G401 (cell line): ENCODE data around the gene PRKN. TPM values are rescaled to one million over a fixed set of nuclear protein-coding genes. Genes with fewer than 3 reads are reported as not detected.

Experiments
- DNase-seq: peaks from one replicate; pipeline ENCODE4 v3.0.0-alpha.2; 2015; ENCODE audit warnings: low spot score
- in situ Hi-C: cut with HindIII; loops from 2 replicates; pipeline ENCODE4 v1.10.0; 2016; ENCODE audit warnings: low sequenced_read_pairs, mixed read lengths
- total RNA-seq: library from RNA; depleted of rRNA; stranded (reverse); fragments of >200 nt; shearing (Covaris generic); gene quantifications from 2 replicates; pipeline ENCODE4 v1.2.3, GENCODE V29; 2014

The PRKN gene
- total RNA-seq, 1 experiment from 2014 or later: 1.1 TPM

DNA sequence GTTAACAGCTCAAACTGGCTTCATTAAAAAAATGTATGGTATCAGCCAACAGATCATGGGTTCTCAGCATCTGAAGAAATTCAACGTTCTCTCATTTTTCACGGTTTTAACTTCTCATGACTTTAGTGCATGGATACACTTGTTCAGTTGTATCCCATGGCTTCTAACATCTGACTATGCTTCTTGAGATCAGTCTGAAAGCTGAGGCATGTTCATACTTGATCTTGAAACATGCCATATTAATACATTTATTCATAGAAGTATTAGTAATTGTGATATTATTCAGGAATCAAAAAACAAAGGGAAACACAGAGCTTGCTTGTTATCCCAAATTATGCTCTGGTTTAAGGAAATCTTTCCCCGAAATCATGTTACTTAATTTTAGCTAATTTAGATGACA is 649.4 kb downstream of the PRKN start:
- DNase-seq: no peak
- in situ Hi-C loops: no loop called here

DNA sequence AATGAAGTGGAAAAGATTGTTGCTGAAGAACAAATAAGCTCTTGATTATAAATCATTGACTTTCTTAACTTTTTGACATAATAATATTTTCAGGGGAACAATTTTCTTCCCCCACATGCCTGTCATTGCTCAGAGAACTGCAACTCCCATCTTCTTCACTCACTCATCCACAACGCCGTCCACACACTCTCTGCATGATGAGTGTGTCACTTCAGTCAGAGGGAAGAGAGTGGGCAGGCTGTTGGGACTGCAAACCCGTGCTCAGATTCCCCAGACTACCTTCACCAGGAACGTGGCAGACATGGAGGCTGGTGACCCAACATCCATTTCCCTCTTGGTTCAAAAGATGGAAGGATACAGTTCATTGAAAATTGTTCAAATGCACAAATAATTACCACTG is 650.8 kb downstream of the PRKN start:
- in situ Hi-C loops: no loop called here
- no peak for DNase-seq

DNA sequence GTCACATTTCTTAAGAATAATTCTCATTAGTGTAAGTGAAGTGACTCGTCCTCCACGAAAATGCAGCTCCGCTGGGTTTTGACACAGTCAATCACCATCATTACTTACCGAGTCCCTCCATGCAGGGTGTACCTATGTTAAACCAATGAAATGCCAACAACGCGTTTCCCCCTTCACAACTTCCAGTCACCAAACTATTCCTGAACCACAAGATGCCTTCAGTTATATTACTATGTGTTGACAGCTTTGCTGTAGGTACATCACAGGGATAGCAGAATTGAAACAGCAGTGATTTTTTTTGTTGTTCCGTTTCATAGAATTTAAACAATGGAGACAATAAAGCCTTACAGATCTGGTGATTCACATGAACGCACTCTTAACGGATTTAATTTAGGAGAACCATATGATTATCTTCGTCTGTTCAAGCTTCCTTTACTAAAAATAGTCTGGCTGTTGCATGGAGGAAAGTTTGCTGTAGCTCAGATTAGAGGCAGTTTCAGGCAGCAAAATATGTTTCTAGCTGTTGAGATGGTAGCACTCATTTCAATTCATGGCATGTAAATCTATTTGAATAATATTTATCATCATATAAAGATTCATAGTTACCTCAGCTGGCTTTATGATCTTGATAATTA is 652.8 kb downstream of the PRKN start:
- no peak for DNase-seq
- in situ Hi-C loops: no loop called here

DNA sequence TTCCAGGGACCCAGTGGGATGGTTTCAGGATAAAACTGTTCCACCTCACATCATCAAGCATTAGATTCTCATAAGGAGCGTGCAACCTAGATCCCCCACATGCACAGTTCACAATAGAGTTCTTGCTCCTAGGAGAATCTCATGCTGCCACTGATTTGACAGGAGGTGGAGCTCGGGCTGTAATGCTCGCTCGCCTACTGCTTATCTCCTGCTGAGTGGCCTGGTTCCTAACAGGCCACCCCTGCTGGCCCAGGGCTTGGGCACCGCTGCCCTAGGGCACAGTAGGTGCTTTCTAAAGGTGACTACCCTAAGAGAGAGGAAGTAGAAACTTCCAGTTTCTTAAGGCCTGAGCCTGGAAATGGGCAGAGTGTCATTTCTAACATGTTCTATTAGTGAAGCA is 656.9 kb downstream of the PRKN start:
- in situ Hi-C loops: no loop called here
- no peak for DNase-seq

DNA sequence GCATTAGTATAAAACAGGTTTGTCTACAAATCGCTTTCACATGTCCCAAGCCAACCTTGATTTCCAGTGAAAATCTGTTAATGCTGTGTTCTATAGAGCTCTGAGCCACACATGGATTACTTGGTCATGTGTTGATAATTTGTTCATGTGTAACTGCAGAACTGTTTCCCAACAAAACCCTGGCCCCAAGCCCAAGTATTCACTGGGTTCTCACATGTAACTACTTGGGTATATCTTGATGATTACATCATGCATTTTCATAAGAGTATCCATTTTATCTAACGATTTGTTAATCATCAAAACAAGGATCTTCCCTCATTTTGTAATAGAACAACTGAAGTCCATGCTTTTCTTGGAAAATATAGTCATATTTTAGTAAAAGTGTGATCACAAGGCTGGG is 657.6 kb downstream of the PRKN start:
- in situ Hi-C loops: no loop called here
- DNase-seq: no peak

DNA sequence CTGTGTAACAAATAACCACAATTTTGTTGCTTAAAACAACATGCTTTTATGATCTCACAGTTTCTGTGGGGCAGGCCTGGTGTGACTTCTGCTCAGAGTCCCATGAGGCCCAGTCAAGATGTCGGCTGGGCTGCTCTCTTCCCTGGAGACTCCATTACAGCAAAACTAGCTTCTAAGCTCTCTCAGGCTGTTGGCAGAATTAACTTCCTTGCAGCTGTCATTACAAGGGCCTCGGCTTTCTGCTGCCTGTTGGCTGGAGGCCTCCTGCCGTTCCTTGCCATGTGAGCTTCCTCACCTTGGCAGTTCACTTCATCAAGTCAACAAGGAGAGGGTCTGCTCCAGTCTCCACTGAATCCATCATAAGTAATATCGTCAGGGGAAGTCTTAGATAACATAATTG is 659.2 kb downstream of the PRKN start:
- no peak for DNase-seq
- in situ Hi-C loops: no loop called here

DNA sequence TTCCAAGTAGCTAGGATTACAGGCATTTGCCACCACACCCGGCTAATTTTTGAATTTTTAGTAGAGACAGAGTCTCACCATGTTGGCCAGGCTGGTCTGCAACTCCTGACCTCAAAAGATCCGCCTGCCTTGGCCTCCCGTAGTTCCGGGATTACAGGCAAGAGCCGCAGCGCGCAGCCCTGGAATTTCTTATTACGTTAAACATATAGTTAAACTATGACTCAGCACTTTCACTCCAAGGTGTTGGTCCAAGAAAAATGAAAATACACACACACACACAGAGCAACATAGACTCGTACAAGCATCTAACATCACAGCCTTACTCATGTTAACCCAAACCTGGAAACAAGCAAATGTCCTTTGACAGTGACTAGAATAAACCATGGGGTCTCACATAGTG is 663.9 kb downstream of the PRKN start:
- DNase-seq: no peak
- in situ Hi-C loops: no loop called here

DNA sequence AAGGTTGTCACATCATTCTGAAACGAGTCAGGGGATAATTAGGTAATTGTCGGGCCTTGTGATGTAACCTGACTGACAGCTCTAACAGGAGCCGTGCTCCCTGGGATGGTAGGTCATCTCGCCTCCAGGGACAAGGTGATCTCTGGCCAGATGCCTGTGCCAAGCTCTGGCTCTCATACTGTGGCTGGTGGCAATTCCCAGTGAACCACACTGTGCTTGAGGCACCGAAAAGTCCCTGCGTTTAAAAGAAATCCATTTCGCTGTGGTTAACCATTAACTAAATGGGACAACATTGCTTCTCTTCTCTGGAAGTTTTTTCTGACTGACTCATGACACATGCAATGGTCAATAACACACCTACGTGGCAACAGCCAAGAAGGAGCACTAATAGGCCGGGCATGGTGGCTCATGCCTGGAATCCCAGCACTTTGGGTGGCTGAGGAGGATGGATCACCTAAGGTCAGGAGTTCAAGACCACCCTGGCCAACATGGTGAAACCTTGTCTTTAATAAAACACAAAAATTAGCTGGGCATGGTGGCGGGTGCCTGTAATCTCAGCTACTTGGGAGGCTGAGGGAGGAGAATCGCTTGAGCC is 669.2 kb downstream of the PRKN start:
- in situ Hi-C loops: no loop called here
- no peak for DNase-seq

DNA sequence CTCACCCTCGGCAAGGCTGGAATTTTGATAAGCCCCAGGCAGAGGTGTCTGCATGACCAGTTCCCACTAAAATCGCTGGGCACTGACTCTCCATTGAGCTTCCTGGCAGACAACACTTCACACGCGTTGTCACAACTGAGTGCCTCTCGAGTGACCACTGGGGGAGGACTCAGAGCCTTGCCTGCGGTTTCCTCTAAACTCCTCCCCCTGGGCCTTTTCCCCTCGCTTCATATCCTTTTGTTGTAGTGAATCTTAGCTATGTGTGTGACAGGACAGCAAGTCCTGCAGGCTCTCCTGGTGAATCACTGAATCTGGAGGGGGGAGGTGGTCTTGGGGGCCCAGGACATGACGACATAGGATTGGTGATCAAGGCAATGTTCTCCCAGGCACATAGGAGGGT is 670.8 kb downstream of the PRKN start:
- in situ Hi-C loops: no loop called here
- DNase-seq: no peak

DNA sequence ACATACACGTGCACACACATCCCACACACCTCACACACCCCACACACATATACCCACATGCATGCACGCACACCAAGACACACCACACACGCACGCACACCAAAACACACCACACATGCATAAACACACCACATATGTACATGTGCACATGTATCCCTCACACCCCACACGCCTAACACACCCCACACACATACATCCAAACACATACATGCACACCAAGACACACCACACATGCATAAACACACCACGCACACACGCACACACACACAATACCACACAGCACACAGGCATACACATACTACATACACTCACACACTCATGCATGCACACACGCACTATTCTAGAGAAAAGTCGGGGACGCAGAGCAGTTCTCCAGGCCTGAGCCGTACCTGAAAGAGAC is 671.5 kb downstream of the PRKN start:
- in situ Hi-C loops: no loop called here
- no peak for DNase-seq

DNA sequence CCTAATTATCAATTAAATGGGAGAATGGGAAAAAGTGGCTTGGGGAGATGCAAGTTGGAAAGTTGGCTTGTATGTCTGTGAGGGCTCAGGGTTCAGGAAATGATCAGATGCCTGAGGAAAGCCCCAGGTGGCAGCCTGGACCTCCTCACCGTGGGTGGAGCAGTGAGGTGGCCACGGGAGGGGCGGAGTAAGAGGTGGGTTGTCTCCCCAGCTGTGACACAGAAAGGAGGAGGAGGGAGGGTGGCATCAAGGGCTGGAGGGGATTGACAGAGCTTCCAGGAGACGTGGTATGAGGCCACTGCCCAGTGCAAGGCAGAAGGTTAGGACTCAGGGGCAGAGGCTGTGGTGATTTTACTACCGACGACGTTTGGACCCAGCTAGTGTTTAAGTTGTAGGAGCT is 672.2 kb downstream of the PRKN start:
- DNase-seq: no peak
- in situ Hi-C loops: no loop called here

DNA sequence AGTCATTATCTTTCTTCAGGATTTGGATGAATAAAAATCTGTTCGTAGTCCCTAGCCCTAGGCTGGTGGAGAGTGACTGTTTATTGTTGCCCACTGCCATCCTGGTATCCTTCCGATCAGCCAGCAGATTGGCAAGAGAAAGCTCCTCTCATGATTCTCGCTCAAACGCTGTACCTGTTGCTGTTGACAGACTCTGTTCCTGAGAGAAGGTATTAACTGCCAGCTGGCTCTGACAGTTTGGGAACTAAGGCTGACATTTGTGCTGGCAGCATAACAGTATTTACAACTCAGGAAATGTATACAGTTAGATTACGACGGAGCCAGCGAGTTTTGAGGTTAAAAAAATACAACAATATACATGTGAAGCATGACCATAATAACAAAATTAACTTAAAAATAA is 674.5 kb downstream of the PRKN start:
- in situ Hi-C loops: no loop called here

DNA sequence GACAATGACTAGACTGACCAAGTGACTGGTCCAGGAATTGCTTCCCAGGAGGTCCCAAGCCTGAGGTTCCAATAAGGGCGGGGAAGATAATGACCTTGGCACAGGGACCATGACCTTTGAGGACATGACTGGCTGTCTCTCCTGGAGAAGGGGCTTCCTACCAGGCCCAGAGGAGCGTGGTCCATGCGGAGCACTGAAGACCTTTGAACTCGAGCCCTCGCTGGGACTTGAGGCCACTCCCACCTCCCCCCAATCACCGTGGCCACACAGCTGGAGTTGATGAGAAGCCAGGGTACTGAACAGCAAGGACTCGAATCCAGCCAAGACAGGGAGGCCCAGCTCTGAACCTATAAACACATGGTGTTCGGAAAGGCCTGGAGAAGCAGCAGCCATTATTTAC is 677.0 kb downstream of the PRKN start:
- in situ Hi-C loops: no loop called here
- no peak for DNase-seq

More for the DNA sequence above, 674.5 kb downstream of the PRKN start:
- peak; percentile 8 for DNase-seq

DNA sequence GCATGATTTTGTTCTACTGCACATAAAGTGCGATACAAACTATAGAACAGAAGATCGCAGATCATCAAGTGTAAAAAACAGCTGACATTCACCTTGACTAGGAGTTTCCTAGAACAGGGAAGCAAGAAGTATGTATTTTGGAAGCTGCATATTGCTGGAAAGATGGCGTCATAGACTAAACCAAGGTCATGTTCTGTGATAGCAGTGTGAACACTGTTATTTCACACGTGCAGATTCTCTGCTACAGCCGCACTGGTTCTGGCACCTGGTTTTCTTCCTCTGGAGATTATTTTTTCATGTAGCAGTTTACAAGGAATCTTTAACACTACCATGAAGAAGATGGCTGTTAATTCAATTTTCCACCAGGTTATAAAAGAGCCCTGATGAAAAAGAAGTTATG is 681.2 kb downstream of the PRKN start:
- DNase-seq: no peak
- in situ Hi-C loops: no loop called here

DNA sequence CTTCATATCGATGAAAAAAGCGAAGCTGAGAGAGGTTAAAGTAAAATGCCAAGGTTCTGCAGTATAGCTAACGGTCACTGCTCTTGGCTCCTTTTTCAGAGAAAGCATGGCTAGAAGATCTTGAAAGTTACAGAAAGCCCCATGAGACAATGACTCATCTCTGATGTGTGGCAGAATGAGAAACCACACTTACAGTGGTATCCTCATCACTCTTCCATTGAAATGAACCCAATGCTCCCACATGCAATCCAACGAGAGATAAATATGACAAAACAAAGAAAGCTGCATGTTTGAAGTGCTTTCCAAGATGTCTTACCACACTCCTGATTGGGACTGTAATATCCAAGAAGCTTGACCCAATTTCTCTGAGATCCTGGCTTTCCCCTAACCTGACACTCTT is 694.9 kb downstream of the PRKN start:
- in situ Hi-C loops: no loop called here
- DNase-seq: no peak

DNA sequence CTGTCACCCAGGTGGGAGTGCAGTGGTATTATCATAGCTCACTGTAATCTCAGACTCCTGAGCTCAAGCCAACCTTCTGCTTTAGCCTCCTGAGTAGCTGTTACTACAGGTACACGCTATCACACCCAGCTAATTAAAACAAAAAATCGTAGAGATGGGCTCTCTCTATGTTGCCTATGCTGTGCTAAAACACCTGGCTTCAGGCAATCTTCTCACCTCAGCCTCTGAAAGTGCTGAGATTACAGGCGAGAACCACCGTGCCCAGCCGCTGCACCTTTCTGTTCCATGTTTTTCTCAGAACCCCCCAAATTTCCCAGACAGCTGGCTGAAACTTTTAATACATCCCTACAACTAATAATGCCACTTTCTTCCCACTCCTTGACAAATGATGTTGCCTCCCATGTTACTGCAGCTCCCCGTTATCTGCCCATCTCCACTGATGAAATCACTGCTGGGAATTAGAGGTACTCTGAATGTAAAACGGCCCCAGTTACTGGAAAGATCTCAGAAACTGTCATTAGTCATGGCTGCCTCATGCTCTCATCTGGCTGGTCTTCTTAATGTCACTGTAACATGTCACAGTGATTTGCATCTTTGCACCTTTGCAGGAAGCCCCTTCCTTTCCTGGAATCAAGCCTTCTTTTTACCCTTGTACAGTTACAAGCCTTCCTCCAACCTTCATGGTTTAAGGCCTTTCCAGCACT is 697.5 kb downstream of the PRKN start:
- no peak for DNase-seq
- in situ Hi-C loops: no loop called here

DNA sequence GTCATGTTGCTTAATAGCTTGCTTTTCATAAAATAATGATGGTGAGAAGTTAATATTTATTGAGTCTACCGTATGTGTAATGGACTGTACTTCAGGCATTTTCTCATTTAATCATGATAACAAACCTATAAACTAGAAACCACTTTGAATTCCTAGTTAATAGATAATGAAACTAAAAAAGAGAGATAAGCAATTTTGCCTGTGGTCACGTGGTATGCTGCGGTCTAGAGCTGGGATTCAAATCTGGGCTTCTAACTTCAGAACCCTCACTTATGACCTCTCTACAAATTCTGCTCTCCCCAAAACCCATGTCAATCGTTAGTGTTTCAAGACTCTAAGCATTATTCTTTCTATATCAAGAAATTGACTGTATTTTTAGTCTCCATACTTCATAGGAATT is 700.7 kb downstream of the PRKN start:
- DNase-seq: no peak
- in situ Hi-C loops: no loop called here

DNA sequence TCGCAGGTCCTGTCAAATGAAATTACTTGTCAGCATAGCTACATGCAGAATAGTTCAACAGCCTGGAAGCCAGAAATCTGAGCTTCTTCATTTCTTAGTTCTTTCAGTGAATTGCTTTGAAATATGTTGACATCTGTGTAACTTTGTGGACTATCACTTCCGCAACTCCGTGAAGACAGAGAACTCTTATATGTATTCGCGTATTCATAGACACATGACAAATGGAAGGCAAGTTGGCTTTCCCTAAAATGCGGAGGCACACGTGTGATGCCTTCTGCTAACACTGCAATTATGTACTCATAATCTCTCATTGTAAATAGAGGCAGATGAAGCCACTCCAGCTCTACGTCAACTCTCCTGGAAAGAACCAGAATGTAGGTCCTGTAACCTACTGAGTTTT is 701.5 kb downstream of the PRKN start:
- in situ Hi-C loops: no loop called here
- no peak for DNase-seq

DNA sequence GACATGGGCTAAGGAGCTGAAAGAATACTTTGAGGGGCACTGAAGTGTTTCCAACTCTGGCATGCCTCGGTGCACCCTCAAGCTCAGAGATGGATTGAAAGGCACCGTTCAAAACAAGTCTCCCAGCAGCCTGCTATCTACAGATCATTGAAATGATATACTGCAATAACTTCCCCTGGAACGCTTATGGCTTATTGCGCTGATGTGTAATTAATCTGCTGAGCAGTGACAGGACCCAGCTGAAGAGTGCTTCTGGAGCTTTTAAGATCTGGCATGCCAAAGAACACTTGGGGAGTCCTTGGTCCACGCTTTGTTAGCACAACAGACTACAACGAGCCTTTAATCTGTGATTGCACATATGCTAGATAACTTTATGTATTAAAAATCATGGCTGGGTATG is 708.2 kb downstream of the PRKN start:
- in situ Hi-C loops: no loop called here
- DNase-seq: no peak

DNA sequence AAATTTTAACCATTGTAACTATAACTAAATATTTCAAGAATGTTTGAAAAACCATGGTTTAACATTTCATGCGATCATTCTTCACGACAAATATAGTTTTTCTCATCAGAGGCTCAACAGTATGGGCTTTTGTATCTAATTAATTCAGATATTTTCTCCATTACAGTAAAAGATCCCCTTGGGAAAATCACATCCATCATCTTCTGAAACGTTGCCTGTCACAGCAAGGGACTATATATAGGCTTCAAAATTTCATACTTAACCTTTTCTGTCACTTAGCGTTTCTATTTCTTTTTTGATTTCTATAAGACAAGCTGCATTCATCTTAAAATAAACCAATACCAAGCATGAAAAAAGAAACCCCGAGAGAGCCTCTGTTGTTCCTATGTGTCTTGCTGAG is 710.0 kb downstream of the PRKN start:
- no peak for DNase-seq
- in situ Hi-C loops: no loop called here
